ENCODE measurements around the gene SLC35E4.
"Not testable (repeated sequence)": the region's sequence is repeated elsewhere in the genome, so short reads cannot be mapped to it uniquely, and the experiment has no call there.

The SLC35E4 gene, protein sequence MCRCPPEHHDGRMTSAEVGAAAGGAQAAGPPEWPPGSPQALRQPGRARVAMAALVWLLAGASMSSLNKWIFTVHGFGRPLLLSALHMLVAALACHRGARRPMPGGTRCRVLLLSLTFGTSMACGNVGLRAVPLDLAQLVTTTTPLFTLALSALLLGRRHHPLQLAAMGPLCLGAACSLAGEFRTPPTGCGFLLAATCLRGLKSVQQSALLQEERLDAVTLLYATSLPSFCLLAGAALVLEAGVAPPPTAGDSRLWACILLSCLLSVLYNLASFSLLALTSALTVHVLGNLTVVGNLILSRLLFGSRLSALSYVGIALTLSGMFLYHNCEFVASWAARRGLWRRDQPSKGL

DNA sequence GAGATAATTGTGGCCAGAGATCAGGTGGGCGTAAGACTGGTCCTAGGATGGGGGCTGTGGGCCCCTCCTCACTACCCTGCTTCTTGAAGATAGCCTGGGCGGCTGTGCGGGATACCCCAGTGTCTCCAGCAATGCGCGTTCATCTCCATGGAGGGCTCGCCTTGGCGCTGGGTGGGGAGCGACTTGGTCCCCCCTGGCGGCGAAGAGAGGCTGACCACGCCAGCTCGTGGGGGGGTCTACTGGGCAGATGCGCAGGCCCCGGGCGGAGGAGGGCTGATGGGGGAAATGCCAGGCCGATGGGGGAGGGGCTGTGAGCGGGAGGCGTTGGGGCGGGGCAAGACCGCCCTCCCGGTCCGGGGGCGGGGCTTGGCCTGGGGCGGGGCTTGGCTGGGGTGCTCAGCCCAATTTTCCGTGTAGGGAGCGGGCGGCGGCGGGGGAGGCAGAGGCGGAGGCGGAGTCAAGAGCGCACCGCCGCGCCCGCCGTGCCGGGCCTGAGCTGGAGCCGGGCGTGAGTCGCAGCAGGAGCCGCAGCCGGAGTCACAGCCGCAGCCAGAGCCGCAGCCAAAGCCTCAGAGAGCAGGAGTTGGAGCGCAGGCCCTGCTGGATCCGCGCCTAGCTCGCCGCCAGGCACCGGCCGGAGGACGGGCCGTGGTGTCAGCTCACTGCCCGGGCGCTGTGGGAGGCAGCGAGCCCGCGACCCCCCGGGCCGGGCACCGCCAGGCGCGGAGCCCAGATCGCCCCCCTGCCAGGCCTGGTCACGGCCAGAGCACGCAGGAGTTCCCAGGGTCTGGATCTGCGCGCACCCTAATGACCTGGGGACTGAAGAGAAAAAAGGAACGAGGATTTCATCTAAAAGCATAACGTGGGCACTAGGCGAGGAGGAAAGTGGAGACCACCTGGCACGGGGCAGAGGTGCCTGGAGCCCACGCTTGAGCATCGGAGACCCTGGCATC lies at the start of gene SLC35E4:
SLC35E4 (plus strand) TSS at position 509 of the 953 bp plus-strand sequence. CDS start 670 bp downstream, outside the sequence.
- DNase-seq (peak; percentile 95 to 96), ATAC-seq (peak; percentile 79)
- H3K4me3 Mint-ChIP-seq = peak within 1 kb of the TSS; percentile 85 to 91
- peaks cover 36% of the 10 kb centered on the region for H3K4me1 Mint-ChIP-seq
- H3K27ac Mint-ChIP-seq = peak within 1 kb of the TSS; percentile 70 to 91
- no peaks in the 10 kb centered on the region for H3K9me3 Mint-ChIP-seq
- no peaks in the 10 kb centered on the region for H3K27me3 Mint-ChIP-seq

DNA sequence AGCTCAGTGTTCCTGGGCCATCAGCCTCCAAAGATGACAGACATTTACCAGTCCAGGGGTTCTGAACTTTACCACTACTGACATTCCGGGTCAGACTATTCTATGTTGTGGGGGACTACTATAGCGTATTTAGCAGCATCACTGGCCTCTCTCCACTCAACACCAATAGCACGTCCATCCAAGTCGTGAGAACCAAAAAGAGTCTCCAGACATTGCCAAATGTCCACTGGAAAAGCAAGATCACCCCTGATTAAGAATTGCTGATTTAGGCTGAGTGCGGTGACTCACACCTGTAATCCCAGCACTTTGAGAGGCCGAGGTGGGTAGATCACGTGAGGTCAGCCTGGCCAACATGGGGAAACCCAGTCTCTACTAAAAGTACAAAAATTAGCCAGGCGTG lies 49.2 kb upstream of the SLC35E4 start:
- DNase-seq = no peak
- Mint-ChIP-seq H3K4me3 (no peak overlapping the region), H3K27ac (no peak overlapping the region), H3K9me3 (no peaks in the 10 kb centered on the region), H3K4me1 (no peaks in the 10 kb centered on the region), H3K27me3 (no peaks in the 10 kb centered on the region)
- no peak for ATAC-seq

DNA sequence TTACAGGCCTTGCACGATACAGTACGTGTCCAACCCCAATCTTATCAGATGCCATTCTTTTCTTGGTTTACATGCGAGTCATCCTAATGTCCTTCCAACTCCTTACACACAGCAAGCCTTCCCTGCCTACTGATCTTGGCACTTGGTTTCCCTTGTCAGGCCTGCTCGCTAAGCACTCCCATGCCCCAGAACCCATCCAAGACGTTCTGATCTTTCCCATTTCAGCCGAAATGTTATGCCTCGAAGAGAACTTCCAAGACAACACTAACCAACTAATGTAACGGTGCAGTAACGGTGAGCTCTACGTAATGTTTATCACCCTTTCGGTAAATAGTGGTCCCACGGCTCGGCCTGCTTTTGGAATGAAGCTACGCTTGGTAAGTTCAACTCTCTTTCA lies 44.4 kb upstream of the SLC35E4 start:
- DNase-seq (peak; percentile 8 to 18), ATAC-seq (no peak)
- H3K4me3 Mint-ChIP-seq = no peak overlapping the region

DNA sequence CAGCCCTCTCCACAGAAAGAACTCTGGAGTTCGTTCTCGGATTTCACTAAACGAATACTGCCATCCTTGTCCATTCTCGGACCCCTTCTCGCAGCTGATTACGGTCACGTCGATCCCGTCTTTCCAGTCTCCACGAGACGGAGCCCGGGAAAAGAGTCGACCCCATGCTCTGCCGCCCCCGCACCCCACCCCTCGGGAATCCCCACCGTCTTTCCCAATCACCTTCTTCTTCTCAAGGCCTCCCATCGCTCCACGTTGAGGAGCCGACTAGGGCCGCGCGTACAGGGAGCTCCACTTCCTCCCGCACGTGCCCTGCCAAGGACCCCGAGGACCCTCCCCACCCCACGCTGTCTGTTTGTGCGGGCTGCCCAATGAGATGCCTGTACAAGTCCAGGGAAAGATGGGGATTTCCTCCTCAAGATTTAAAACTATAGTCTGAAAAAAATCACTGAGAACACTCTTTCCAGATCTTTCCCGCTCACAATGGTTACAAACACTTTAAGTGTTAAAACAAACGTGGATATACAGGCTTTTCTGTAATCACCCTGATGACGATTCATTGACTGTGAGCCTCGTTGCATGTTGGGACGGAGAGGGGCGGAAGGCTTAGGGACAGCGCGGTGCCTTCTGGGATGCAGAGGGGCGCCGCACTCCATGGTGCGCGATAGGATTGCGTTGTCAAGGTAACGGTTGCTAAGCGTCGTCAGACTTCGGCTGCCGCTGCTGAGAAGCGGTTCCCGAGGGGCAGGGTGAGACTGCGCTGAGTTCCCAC lies 43.8 kb upstream of the SLC35E4 start, which contains the start of gene PES1:
PES1 (minus strand) TSS at position 323 of the 772 bp plus-strand sequence; CDS start at position 246, 77 bp downstream.
- no peaks in the 10 kb centered on the region for H3K4me1 Mint-ChIP-seq
- DNase-seq = peak; percentile 90 to 96
- H3K27ac Mint-ChIP-seq = no peak within 1 kb of the TSS
- no peak within 1 kb of the TSS for H3K4me3 Mint-ChIP-seq
- no peaks in the 10 kb centered on the region for H3K27me3 Mint-ChIP-seq
- H3K9me3 Mint-ChIP-seq = no peaks in the 10 kb centered on the region
- ATAC-seq = peak; percentile 100

More for the DNA sequence above, 44.4 kb upstream of the SLC35E4 start:
- no peaks in the 10 kb centered on the region for H3K27me3 Mint-ChIP-seq
- no peak overlapping the region for H3K27ac Mint-ChIP-seq
- H3K4me1 Mint-ChIP-seq = no peaks in the 10 kb centered on the region
- H3K9me3 Mint-ChIP-seq = no peaks in the 10 kb centered on the region

DNA sequence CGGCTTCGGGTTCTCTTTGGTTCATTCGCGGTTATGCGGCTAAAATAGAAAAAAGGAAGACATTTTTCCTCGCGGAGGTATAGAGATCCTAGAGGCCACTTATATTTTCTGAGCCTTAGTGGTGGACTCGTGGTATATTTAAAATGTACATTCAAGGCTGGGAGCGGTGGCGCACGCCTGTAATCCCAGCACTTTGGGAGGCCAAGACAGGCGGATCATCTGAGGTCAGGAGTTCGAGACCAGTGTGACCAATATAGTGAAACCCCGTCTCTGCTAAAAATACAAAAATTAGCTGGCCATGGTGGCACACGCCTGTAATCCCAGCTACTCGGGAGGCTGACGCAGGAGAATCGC lies 43.2 kb upstream of the SLC35E4 start:
- H3K4me1 Mint-ChIP-seq, DNase-seq, H3K9me3 Mint-ChIP-seq, ATAC-seq, H3K27ac Mint-ChIP-seq, H3K27me3 Mint-ChIP-seq, H3K4me3 Mint-ChIP-seq: not testable (repeated sequence)

DNA sequence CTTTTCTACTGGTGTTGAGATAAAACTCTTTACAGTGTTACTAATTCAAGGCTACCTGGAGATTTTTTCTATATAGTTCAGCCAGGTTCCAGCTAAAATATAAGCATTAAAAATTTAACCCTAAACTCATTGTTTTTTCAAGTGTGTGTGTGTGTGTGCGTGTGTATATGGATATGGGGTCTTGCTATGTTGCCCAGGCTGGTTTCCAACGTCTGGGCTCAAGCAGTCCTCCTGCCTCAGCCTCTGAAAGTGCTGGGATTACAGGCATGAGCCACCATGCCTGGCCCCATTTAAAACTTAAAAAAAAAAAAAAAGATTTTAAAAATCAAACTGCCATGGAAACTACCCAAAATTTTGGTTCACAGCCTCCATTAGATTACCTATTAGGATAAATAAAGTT lies 39.4 kb upstream of the SLC35E4 start:
- ATAC-seq = no peak
- Mint-ChIP-seq H3K27ac (no peak overlapping the region), H3K27me3 (no peaks in the 10 kb centered on the region)

DNA sequence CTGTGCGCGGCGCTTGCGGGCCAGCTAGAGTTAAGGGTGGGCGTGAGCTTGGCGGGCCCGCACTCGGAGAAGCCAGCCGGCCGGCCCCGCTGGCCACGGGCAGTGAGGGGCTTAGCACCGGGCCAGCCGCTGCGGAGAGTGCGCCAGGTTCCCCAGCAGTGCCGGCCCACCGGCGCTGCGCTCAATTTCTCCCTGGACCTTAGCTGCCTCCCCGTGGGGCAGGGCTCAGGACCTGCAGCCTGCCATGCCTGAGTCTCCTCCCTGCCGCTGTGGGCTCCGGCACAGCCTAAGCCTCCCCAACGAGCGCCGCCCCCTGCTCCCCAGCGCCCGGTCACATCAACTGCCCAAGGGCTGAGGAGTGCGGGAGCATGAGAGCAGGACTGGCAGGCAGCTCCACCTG lies 38.7 kb upstream of the SLC35E4 start:
- Mint-ChIP-seq H3K4me3 (no peak overlapping the region), H3K4me1 (peaks cover 2% of the 10 kb centered on the region), H3K27me3 (no peaks in the 10 kb centered on the region), H3K27ac (no peak overlapping the region), H3K9me3 (no peaks in the 10 kb centered on the region)
- DNase-seq (no peak), ATAC-seq (no peak)

More for the DNA sequence above, 39.4 kb upstream of the SLC35E4 start:
- H3K4me3 Mint-ChIP-seq = no peak overlapping the region
- no peak for DNase-seq
- H3K9me3 Mint-ChIP-seq = no peaks in the 10 kb centered on the region
- H3K4me1 Mint-ChIP-seq = no peaks in the 10 kb centered on the region

DNA sequence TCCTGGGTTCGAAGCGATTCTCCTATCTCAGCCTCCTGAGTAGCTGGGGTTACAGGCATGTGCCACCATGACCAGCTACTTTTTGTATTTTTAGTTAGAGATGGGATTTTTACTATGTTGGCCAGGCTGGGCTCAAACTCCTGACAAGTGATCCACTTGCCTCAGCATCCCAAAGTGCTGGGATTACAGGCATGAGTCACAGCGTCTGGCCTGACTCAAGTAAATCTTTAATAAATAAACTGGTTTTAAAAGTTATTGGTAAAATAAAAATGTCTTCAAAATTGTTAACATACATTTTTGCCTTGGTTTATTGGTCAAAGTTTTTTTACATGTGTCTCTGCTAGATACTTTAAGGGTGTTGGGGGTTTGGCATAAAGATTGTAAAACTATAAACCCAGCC lies 36.6 kb upstream of the SLC35E4 start:
- Mint-ChIP-seq H3K27me3 (no peaks in the 10 kb centered on the region), H3K4me1 (peaks cover 9% of the 10 kb centered on the region), H3K27ac (no peak overlapping the region), H3K9me3 (no peaks in the 10 kb centered on the region), H3K4me3 (no peak overlapping the region)
- ATAC-seq (no peak), DNase-seq (no peak)

DNA sequence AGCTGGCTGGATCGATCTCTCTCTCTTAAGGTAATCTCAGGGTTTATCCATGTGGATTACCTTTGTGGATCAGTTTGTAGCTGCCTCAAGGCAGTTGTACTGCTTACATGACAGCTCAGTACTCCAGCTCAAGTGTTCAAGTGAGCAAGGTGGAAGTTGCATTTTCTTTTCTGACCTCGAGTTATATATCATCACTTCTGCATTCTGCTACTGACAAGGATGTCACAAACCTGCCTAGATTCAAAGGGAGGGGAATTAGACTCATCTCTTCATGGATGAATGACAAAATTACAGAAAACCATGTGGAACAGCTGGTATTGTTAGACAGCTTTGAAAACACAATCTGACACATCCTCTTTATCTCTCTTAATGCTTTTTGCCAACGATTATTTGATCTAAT lies 34.7 kb upstream of the SLC35E4 start:
- Mint-ChIP-seq H3K4me3 (no peak overlapping the region), H3K27me3 (no peaks in the 10 kb centered on the region), H3K27ac (no peak overlapping the region), H3K4me1 (peaks cover 17% of the 10 kb centered on the region), H3K9me3 (no peaks in the 10 kb centered on the region)
- no peak for ATAC-seq
- DNase-seq = no peak

DNA sequence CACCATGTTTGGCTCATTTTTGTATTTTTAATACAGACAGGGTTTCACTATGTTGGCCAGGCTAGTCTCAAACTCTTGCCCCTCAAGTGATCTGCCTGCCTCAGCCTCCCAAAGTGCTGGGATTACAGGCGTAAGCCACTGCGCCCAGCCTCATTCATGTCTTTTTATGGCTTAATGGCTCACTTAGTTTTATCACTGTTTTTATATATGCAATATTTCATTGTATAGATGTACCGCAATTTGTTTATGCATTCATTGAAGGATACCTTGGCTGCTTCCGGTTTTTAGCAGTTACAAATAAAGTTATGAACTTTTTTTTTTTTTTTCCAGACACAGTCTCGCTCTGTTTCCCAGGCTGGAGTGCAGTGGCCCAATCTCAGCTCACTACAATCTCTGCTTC lies 34.1 kb upstream of the SLC35E4 start:
- DNase-seq = no peak
- ATAC-seq = no peak
- no peak overlapping the region for H3K4me3 Mint-ChIP-seq
- no peaks in the 10 kb centered on the region for H3K27me3 Mint-ChIP-seq
- no peaks in the 10 kb centered on the region for H3K9me3 Mint-ChIP-seq
- H3K27ac Mint-ChIP-seq = no peak overlapping the region
- peaks cover 22% of the 10 kb centered on the region for H3K4me1 Mint-ChIP-seq

DNA sequence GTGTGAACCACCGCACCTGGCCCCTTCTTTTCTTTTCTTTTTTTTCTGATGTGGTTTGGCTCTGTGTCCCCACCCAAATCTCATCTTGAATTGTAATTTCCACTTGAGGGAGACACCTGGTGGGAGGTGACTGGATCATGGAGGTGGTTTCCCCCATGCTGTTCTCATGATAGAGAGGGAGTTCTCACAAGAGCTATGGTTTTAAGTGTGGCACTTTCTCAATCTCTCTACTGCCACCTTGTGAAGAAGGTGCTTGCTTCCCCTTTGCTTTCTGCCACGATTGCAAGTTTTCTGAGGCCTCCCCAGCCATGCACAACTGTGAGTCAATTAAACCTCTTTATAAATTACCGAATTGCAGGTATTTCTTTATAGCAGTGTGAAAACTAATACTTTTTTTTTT lies 33.5 kb upstream of the SLC35E4 start:
- Mint-ChIP-seq H3K9me3 (no peaks in the 10 kb centered on the region), H3K4me1 (peaks cover 26% of the 10 kb centered on the region), H3K27me3 (no peaks in the 10 kb centered on the region), H3K27ac (no peak overlapping the region), H3K4me3 (no peak overlapping the region)
- ATAC-seq = peak; percentile 47
- DNase-seq = no peak

DNA sequence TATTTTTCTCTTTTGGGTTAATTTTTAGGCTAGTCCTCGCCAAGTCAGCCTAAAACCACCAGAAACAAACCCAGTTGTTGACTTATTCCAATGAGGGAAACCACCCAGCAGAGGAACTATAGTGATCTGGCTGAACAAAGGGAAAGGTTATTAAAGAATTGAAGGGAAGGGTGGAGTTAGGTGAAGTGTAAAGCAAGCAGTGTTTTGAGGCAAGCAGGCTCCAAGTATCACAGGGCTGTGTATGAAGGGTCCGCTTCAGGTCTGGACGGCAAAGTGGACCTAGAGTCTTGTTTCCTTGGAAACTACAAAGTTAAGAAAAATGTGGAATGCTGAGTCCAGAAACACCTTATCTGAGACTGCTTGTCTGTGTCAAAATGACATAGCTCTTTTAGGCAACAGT lies 31.8 kb upstream of the SLC35E4 start:
- H3K27me3 Mint-ChIP-seq = no peaks in the 10 kb centered on the region
- no peak overlapping the region for H3K27ac Mint-ChIP-seq
- H3K9me3 Mint-ChIP-seq = no peaks in the 10 kb centered on the region
- peaks cover 43% of the 10 kb centered on the region for H3K4me1 Mint-ChIP-seq
- H3K4me3 Mint-ChIP-seq = no peak overlapping the region
- DNase-seq = no peak
- no peak for ATAC-seq

DNA sequence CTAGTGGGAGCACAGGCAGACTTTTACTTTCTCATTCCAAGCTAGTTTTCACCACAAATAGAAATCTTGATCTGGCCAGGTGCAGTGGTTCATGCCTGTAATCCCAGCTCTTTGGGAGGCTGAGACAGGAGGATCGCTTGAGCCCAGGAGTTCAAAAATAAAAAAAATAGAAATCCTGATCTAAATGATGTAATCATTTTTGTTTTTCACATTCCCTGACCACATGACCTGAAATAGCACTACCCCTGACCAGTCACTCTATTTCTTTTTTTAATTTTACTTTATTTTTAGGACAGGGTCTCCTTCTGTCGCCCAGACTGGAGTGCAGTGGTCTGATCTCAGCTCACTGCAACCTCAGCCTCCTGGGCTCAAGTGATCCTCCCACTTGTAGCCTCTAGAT lies 30.9 kb upstream of the SLC35E4 start:
- H3K4me1 Mint-ChIP-seq = peaks cover 53% of the 10 kb centered on the region
- DNase-seq = no peak
- no peak for ATAC-seq
- H3K4me3 Mint-ChIP-seq = no peak overlapping the region
- no peaks in the 10 kb centered on the region for H3K9me3 Mint-ChIP-seq
- H3K27me3 Mint-ChIP-seq = no peaks in the 10 kb centered on the region
- H3K27ac Mint-ChIP-seq = peak overlapping the region in 1 of 2 donors; percentile 12

DNA sequence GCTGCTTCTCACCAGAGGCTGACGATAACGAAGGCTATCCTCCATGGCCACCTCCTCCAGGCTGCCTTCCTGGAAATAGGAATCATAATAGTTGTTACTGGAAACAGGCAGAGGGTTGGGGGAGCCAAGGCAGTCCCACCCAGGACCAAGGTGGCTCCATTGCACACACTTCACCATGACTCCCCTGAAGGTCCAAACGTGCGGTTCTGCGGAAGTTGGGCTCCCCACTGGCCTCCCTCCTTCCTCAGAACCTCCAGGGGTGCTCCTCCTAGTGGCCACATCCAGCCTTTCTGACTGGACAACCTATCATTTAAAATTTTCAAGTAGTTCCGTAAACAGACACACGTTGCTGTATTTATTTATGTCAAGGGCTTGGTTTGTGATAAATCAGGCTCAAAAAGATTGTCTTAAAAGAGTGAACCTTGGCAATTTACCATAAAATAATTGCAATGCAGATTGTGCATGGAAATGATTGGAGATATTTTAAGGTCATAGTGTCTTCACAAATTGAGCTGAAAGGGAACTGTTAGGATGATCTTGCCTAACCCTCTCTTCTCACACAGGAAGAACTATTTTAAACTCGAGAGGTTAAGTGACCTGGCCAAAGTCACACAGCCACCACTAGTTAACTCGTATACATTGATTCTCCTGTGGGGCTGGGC lies 30.0 kb upstream of the SLC35E4 start:
- ATAC-seq = peak; percentile 50
- Mint-ChIP-seq H3K9me3 (no peaks in the 10 kb centered on the region), H3K4me1 (peaks cover 53% of the 10 kb centered on the region), H3K27ac (peak overlapping the region in 1 of 2 donors; percentile 21), H3K4me3 (peak overlapping the region; percentile 38 to 46), H3K27me3 (no peaks in the 10 kb centered on the region)
- peak; percentile 46 to 50 for DNase-seq

Data from stimulated activated naive CD8-positive, alpha-beta T cell treated with anti-CD3 and anti-CD28 coated beads, Interleukin-15, amount 100 ng/mL, for 72 hours (primary cell).